ENCODE measurements around the gene PJVK. TPM values are rescaled to one million over a fixed set of nuclear protein-coding genes. Genes with fewer than 3 reads are reported as not detected.

The PJVK gene
- total RNA-seq, 1 experiment from 2014 or later = 2.5 TPM

GRCh38 chr2:178452870-178453269, 1.7 kb downstream of the PJVK start (continued):
- TF ChIP-seq, protein P1, sequence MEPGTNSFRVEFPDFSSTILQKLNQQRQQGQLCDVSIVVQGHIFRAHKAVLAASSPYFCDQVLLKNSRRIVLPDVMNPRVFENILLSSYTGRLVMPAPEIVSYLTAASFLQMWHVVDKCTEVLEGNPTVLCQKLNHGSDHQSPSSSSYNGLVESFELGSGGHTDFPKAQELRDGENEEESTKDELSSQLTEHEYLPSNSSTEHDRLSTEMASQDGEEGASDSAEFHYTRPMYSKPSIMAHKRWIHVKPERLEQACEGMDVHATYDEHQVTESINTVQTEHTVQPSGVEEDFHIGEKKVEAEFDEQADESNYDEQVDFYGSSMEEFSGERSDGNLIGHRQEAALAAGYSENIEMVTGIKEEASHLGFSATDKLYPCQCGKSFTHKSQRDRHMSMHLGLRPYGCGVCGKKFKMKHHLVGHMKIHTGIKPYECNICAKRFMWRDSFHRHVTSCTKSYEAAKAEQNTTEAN (CRISPR knock-in tag; IDR thresholded peaks at IDR 0.05) = no peak
- no peak for TF ChIP-seq MYBL2 (CRISPR knock-in tag; IDR thresholded peaks at IDR 0.05)
- TF ChIP-seq JAZF1 (CRISPR knock-in tag; IDR thresholded peaks at IDR 0.05) = no peak
- no peak for TF ChIP-seq RELA (CRISPR knock-in tag; IDR thresholded peaks at IDR 0.05; ENCODE audit: borderline replicate concordance)
- no peak for TF ChIP-seq ZSCAN18 (CRISPR knock-in tag; IDR thresholded peaks at IDR 0.05)
- TF ChIP-seq ATF6 (CRISPR knock-in tag; IDR thresholded peaks at IDR 0.05) = no peak
- no peak for TF ChIP-seq STAT6 (CRISPR knock-in tag; conservative IDR thresholded peaks at IDR 0.05; ENCODE audit: low read depth)
- TF ChIP-seq, protein P2, sequence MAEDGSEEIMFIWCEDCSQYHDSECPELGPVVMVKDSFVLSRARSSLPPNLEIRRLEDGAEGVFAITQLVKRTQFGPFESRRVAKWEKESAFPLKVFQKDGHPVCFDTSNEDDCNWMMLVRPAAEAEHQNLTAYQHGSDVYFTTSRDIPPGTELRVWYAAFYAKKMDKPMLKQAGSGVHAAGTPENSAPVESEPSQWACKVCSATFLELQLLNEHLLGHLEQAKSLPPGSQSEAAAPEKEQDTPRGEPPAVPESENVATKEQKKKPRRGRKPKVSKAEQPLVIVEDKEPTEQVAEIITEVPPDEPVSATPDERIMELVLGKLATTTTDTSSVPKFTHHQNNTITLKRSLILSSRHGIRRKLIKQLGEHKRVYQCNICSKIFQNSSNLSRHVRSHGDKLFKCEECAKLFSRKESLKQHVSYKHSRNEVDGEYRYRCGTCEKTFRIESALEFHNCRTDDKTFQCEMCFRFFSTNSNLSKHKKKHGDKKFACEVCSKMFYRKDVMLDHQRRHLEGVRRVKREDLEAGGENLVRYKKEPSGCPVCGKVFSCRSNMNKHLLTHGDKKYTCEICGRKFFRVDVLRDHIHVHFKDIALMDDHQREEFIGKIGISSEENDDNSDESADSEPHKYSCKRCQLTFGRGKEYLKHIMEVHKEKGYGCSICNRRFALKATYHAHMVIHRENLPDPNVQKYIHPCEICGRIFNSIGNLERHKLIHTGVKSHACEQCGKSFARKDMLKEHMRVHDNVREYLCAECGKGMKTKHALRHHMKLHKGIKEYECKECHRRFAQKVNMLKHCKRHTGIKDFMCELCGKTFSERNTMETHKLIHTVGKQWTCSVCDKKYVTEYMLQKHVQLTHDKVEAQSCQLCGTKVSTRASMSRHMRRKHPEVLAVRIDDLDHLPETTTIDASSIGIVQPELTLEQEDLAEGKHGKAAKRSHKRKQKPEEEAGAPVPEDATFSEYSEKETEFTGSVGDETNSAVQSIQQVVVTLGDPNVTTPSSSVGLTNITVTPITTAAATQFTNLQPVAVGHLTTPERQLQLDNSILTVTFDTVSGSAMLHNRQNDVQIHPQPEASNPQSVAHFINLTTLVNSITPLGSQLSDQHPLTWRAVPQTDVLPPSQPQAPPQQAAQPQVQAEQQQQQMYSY (CRISPR knock-in tag; IDR thresholded peaks at IDR 0.05) = no peak
- TF ChIP-seq ZNF263 (CRISPR knock-in tag; IDR thresholded peaks at IDR 0.05; ENCODE audit: low read depth) = no peak
- TF ChIP-seq PRRX2 (CRISPR knock-in tag; IDR thresholded peaks at IDR 0.05) = no peak
- TF ChIP-seq ARID4B (CRISPR knock-in tag; IDR thresholded peaks at IDR 0.05; ENCODE audit: borderline replicate concordance) = no peak

All from WTC11 (cell line).